ENCODE measurements around the gene KIF16B.

DNA sequence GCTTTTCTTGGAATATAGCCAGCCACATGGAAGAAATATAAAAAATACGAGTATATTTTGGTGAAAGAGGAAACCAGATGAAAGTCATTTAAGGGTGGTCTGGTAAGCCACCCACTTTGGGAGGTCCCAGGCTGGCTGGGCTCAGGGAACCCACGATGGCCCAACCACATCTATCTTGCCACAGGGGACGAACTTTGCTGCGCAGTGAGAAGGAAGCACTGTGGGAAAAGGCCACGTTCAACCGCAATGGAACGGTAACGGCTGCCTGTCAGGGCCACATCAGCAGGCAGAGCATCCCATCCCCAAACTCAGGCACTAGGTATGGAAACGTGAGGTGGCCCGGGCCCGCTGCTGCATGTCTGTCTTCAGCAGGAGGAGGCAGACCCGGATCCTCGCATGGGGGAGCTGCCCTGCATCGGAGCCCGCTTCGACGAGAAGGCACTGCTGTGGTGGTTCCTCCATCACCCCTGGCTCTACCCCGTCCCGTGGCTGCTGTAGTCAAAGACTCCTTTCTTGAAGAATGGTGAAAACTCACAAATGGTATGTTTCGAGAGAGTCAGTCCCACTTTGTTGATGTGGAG lies 300.4 kb downstream of the KIF16B start:
- TF ChIP-seq, protein P1, sequence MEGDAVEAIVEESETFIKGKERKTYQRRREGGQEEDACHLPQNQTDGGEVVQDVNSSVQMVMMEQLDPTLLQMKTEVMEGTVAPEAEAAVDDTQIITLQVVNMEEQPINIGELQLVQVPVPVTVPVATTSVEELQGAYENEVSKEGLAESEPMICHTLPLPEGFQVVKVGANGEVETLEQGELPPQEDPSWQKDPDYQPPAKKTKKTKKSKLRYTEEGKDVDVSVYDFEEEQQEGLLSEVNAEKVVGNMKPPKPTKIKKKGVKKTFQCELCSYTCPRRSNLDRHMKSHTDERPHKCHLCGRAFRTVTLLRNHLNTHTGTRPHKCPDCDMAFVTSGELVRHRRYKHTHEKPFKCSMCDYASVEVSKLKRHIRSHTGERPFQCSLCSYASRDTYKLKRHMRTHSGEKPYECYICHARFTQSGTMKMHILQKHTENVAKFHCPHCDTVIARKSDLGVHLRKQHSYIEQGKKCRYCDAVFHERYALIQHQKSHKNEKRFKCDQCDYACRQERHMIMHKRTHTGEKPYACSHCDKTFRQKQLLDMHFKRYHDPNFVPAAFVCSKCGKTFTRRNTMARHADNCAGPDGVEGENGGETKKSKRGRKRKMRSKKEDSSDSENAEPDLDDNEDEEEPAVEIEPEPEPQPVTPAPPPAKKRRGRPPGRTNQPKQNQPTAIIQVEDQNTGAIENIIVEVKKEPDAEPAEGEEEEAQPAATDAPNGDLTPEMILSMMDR (IDR thresholded peaks at IDR 0.05; ENCODE audit: borderline replicate concordance, extremely low read depth, low read length, poor library complexity, severe bottlenecking), result no peak
- TF ChIP-seq EZH2 (IDR thresholded peaks at IDR 0.05; ENCODE audit: borderline replicate concordance, low read depth, low read length, severe bottlenecking), result no peak

All from DND-41 (cell line).